Cerebellar nuclear complex (tissue), 1 donor: ENCODE measurements around the gene FBP2.

Experiments used
- DNase-seq, 2 experiments: peaks; one replicate each; lab custom pipeline; 2025; lab: John Stamatoyannopoulos, UW

FBP2 gene

GRCh38 chr9:94593459-94594345 is at the start of gene FBP2:
FBP2 (minus strand) TSS chr9:94593824; CDS start chr9:94593726, 98 bp downstream.
- no peak for DNase-seq

GRCh38 chr9:94643176-94643575 is 49.6 kb upstream of the FBP2 start:
- DNase-seq: no peak

DNA sequence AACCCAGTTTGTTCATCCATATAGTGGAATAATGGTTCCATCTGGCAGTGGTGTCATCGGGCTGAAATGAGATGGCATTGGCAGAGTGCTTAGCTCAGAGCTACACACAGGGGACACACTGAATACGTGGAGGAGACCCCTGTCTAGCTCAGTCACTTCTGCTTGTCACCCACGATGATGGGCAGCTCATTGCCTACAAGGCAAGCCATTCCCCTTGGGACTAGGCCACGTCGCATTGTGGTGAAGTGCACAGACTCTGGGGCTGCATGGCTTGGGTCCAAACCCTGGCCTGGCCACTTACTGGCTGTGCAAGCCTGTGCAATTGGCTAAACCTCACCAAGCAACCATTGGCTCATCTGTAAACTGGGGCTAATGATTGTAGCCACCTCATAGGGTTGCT is 48.9 kb upstream of the FBP2 start:
- DNase-seq: no peak

GRCh38 chr9:94639999-94640376 is 46.4 kb upstream of the FBP2 start:
- no peak for DNase-seq

- DNase-seq: no peak
These were observed 45.7 kb upstream of the FBP2 start, which contains the start of gene FBP1 for GRCh38 chr9:94639061-94639998. FBP1 (minus strand) TSS chr9:94639518; CDS start chr9:94639310, 208 bp downstream.

DNA sequence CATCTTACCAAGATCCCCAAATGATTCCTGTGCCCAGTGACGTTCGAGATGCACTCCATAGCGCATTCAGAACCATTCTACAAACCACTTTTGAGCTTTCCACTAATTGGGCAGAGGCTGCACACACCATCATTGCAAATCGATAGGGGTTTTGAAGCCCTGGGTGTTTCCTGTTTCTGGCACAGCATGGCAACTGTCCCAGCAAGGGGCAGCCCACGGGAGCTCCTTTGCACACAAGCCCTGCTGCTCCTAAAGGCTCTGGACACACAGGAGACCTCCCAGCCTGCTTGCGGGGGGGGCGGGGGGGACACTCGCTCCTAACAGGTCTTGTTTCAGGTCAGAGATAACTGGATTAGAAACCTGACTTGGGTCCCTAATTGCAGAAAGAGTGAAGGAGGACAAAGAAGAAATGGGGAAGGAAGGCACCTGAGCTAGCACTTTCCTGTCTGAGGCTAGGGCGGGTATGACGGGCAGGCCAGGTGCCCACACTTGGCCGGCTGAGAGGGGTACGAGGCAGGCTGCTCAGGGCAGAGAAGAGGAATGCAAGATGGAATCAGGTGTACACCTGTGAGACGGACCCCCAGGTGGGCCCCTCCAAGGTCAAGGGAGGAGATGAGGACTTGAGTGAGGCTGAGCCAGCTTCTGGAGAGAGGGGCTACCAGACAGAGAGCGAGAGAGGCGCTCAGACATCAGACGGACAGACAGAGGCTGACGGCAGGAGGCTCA is 44.9 kb upstream of the FBP2 start:
- DNase-seq: no peak

DNA sequence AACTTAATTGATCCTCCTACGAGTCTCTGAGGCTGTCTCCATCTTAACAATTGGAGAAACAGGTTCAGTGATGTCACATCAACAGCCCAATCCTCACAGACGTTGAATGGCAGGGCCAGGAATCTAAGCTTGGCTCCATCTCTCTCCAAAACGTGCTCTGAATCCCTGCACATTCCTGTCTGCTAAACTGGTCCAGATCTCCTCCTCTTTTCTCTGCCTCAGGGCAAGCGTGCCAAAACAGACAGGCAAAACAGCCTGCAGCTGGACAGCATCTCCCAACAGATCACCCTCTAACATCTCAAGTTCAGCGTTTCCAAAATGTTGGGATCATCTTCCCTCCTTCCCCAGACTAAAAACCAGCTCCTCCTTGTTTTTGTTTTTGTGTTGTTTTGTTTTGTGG is 39.1 kb upstream of the FBP2 start:
- no peak for DNase-seq

DNA sequence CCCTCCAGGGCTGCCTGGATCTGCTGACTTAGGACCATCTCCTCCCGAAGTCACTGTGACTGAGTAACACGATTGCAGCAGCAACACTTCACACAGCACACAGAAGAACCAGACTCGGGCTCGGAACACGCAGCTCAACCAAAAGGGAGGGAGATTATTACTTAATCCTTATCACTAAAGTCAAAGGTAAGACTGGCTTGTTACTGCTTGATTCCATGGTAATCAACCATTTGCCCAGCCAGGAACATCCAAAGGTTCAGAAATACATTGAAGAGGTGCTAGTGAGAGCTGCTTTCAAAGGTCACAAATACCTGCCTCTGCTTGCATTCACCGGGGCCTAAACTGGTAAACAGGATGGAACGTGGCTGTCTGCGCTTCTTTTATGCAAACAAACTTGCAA is 38.0 kb upstream of the FBP2 start:
- DNase-seq: no peak

DNA sequence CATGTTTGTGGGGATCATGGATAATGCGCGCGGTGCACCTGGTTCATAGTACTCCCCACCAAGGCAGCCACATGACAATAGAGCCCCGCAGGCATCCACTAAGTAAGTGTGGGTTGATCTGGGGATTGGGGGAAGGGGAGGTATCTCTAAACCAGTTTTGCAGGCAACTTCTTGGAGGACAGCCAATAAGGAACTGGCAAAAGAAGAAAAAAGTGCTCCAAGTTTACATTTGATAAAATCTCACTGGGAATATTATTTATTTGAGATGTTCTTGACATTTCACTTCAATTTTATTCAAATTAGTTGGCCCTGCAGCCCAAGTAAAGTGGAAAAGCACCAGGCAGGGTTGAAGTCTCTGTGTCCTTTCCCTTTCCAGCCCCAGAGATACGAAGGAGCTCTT is 37.2 kb upstream of the FBP2 start:
- no peak for DNase-seq

GRCh38 chr9:94630281-94630680 is 36.7 kb upstream of the FBP2 start:
- no peak for DNase-seq

- DNase-seq: no peak
These were observed 33.7 kb upstream of the FBP2 start for GRCh38 chr9:94627287-94627686.

DNA sequence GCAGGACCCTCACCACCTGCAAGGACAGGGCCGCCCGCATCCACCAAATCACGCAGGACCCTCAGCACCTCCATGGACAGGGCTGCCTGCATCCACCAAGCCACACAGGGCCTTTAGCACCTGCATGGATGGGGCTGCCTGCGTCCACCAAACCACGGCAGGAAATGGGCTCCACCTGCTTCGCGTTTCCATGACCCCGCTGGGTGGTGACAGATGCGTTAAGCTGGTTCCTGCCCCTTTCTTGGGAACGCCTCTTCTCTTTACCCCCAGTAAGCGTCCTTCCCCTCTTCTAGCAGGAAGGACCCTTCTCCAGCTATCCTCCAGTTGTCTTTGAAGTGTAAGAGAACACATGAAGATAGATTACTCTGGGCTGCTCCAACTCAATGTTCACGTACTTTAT is 32.2 kb upstream of the FBP2 start:
- no peak for DNase-seq

- DNase-seq: no peak
These were observed 31.0 kb upstream of the FBP2 start for GRCh38 chr9:94624629-94625028.

DNA sequence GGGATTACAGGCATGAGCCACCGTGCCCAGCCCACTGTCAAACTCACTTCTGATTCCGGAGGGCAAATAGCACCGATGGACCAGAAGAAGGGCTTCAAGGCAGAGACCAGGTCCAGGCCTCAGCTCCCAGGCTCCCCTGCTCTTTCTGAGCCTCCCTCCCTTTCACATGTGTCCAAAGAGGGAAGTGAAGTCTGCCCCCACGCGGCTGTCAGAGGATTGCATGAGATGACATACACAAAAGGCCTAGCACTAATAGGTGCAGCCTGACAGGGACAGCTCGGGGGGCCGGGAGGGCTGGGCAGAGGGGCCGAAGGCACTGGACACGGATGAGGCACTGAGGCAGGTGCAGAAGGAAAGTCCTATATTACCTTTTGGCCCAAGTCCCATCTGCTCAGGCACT is 29.6 kb upstream of the FBP2 start:
- no peak for DNase-seq

DNA sequence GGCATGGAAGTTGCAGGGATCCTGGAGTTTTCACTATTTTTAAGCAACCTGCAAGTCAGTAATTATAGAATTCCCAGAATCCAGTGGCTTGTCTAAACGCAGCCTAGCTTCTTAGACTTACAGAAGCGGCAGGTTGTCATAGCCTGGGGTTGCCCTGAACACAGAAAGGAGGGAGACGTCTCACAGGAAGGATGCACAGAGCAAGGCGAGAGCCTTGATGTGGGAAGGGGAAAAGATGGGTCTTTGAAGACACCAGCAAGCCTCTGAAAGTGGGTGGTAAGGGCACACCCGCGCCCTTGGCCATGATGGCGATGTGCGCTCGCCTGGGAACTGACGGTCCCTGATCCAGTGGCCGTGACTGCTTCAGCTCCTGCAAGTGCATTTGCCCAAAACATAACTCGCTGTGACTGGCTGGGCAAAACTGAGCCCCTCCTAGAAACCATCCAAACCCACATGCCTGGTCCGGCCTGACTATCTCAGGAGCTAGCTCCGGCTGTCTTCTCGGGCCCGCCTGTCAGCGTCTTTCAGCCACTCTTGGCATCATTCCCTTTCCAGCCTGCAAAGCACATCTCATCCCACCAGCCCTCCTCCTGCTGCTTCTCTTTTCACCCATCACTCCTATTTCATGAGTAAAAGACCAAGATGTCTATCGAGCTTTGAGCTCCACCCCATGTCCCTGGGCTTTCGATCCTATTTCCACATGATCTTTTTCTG is 28.6 kb upstream of the FBP2 start:
- DNase-seq: no peak

GRCh38 chr9:94619026-94619425 is 25.4 kb upstream of the FBP2 start:
- DNase-seq: no peak

DNA sequence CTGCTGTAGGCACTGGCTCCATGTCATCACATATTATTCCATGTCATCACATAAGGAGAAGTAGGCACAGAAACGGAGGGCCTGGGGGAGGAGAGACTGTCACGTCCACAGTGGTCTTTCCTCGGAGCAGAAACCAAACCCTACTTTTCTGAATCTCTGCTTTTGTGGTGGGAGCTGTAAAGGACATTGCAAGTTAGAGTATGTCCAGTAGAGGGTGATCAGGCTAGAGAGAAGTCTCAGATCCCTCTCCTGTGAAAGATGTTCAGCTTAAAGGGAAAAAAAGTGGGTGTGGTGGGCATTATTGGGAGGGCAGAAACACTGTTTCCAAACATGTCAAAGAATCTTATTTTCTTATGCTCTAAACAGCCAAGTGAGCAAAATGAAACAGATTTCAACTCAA is 19.4 kb upstream of the FBP2 start:
- no peak for DNase-seq

GRCh38 chr9:94612071-94612470 is 18.4 kb upstream of the FBP2 start:
- no peak for DNase-seq

DNA sequence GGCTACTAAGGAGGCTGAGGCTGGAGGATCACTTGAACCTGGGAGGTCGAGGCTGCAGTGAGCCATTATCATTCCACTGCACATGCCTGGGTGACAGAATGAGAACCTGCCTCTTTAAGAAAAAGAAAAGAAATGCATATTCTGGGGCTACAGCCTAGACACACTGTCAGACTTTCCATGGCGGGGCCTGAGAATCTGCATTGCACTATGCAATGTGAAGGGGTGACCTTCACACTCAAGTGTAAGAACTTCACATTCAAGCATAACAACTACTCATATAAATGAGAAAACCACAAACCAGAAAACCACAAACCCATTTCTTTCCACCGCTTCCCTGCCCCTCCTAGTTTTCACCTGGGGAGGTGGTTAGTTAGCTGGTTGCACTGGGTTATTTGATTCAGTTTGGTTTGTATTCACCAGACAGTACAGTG is 18.0 kb upstream of the FBP2 start:
- DNase-seq: no peak

DNA sequence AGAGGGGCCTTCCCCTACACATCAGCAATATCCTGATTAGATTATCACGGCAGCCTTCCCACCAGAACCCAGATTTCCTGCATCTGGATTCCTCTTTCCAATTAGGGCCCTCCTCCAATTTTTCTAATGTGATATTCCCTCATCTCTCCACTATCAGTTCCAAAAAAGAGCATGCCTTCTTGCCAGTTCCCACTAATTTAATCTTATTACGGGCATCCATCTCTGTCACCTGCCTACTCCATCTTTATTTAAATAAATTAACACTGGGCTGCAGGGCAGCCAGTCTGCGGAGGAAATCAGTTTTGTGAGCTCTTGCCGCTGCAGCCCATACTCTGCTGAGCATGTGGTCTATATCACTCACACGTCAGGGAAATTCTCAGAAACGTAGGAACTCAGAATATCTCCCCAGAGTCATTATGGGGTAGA is 16.6 kb upstream of the FBP2 start:
- DNase-seq: no peak

- no peak for DNase-seq
These were observed 13.7 kb upstream of the FBP2 start for GRCh38 chr9:94607423-94607691.
